Superior temporal gyrus (tissue), 1 donor: ENCODE data around the gene SUV39H1.

Experiments
- DNase-seq: peaks from one replicate; pipeline ENCODE4 v3.0.0-alpha.2; 2016; ENCODE audit errors: extremely low spot score

The SUV39H1 gene

DNA sequence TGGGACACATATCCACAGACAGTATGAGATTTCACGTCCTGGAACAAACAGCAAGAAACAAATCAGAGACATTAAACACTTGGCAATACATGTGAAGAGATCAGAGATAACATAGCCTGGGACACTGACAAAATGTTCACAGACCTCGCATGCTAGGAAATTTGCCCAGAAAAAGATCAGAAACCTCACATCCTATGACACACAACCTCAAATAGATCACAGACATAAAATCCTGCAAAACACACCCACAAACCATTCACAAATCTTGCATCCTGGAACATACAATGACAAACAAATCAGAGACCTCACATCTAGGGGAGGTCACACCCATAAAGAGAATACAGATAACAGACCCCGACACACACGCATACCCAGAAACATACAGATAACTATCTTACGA is 18.0 kb downstream of the SUV39H1 start:
- no peak for DNase-seq

DNA sequence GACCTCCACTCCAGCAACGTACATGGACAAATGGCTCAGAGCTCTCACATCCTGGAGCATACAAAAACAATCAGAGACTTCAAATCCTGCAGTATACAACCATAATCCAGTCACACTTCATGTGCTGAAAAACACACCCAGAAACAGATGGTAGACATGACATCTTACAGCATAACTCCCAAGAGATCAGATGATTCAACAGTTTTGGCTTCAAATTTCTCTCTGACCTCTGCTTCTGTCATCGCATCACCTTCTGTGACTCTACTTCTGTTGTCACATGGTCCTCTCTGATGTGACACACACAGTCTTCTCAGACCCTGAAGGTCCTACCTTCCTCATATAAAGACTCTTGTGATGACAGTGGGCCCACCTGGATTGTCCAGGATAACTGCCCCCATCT is 18.5 kb downstream of the SUV39H1 start:
- no peak for DNase-seq

DNA sequence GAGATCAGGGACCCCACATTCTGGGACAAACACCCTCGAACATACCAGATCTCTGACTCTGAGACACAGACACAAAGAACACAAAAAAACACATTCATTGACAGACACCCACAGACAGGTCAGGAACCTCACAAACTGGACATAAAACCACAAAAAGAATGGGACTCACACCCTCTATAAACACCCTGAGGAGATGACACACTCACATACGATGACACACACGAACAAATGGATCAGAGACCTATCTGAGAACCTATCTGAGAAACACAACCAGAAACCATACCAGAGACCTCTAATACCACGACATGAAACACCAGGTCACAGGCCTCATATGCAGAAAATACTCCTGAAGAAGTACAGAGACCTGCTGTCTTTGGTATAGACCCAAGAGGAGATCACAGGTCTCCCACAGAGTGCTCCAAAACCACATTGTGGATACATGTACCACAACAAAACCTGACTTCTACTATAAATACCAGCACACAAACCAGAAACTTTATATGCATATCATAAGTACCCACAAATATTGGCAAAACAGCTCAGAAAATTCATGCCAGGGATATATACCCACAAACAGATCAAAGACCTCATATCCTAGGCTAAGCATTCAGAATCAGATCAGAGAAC is 19.5 kb downstream of the SUV39H1 start:
- DNase-seq, result no peak

DNA sequence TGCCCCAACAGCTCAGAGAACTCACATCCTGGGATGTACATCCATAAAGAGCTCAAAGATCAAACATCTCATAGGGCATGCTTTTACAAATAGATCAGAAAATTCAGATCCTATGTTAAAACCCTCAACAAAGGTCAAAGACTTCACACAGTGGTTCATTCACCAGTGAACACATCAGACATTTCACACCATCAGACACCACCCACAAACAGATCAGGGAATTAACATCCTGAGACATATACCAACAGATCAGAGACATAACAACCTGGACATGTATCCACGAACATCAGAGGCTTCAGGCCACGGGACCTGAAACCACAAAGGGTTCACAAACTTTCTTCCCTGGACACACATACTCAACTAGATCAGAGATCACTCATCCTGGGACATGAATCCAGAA is 23.4 kb downstream of the SUV39H1 start:
- DNase-seq, result no peak

DNA sequence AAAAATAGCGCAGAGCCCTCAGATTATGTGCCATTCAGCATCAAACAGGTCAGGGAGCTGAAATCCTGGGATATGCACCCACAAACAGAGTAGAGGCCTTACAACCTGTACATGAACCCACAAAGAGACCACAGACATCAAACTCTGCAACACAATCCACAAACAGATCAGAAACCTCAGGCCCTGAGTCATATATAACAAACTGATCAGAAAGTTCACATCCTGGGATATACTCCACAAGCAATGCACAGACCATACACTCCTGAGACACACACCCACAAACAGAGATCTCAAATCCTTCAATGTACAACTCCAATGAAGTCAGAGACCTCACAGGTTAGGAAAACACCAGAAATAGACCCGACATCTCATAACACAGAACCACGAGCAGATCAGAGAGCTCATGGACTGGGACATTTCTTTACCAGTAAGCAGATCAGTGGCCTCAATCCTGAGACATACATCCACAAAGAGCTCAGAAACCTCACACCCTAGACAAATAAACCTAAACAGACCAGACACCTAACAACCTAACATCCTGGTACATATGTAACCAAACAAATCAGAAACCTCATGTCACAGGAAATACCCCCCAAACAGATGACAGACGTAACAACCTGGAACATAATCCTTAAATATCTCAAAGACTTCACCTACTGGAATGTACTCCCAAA is 24.2 kb downstream of the SUV39H1 start:
- DNase-seq, result no peak

DNA sequence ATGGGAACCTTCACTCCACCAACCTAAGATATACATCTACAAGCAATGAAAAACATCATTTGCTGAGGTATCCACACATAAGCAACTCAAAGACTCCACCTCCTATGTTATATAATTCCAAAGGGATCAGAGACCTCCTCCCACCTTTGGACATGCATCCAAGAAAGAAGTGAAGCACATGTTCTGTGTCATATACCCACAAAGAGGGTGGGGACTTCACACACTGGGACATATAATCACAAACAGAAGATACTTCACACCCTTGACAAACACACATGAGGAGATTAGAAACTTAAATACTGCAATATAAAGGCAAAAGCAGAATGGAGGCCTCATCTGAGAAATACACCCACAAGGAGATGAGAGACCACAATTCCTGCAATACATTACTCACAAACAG is 25.4 kb downstream of the SUV39H1 start:
- DNase-seq, result no peak

DNA sequence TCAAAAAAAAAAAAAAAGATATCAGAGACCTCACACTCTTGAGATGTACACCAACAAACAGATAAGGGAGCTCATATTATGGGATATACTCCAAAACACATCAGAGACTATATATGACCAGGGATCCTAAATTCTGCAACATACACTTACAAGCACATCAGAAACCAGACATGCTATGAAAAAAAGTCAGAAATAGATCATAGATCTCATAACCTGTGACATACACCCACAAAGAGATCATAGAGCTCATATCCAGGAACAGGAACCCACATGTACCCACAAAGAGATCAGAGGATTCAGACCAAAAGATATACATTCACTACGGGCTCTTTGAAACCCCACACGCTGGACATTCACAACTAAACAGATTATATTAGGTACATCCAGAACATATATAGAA is 30.1 kb downstream of the SUV39H1 start:
- no peak for DNase-seq

DNA sequence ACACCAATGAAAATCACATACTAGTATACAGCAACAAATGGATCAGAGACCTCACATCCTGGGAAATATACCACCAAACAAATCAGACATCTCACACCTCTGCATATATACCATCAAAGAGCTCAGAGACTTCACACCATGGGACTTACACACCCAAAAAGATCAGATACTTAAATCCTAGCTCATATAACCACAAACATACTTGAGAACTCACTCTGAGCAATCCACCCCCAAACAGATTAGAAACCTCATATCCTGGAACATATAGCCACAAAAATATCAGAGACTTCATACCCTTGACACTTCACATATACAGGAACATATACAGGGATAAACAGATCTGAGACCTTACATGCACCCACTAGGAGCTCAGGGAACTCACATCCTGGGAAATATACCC is 32.1 kb downstream of the SUV39H1 start:
- DNase-seq, result no peak

DNA sequence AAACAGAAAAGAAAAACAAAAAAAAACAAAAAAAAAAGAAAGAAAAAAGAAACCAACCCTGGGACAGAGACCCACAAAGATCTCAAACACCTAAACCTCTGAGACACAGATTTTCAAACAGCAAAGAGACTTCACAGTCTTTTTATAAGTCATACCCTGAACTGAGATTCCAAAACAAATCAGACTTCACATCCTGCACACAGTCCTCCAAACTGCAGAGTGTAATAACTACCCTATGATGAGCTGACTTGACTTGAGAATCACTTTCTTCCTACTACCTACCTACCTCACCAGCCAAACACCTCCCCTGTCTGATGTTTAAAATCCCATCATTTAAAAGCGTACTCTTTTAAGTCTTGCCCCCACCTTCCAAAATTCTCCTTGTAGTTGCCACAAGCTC is 39.8 kb downstream of the SUV39H1 start:
- DNase-seq, result peak; percentile 8

DNA sequence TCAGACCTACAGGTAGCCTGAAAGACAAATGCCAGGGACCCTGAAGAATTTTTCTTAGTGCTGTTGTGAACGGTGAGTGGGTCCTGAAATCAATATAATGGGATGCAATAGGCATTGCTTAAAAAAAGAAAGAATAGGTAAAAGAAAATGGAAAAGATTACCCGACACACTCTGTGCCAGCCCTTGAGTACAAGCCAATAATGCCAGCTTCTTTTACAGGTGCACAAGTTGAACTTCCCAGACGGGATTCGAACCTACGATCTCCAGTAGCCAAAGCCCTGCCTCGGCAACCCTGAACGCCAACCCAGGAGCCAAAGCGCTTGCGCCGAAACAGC is 40.3 kb downstream of the SUV39H1 start:
- no peak for DNase-seq

DNA sequence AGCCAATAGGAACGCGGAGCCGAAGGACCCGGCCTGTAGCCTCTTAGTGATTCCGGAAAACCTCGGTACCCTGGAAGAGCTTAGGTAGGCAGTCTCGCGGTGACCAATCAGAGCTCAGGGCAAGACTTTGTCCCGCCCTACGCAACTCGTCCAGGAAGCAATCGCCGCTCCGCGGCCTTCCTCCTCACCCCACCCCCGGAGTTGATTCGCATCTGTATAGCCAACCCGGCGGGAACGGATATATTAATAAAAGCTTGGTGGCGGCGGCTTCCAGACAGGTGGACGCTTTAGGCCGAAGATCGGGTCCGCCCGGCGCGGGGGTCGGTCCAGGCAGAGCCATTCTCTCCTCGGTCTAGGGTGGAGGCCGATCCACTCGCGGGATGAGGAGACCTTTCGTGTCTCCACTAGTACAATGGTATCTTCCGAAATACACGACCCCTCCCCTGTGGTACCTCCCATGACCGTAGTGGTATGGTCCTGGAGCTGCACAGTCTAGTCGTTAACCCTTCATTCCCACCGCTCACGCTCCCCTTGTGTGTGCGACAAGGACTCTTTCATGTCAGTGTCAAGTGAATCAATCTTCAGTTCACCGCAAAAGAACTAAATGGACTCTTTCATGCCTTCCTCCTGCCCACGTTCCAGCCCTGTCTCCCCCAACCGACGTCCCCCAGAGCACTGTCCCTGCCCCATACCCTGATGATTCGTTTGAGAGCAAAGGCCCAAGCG is 40.8 kb downstream of the SUV39H1 start:
- DNase-seq, result peak; percentile 96

DNA sequence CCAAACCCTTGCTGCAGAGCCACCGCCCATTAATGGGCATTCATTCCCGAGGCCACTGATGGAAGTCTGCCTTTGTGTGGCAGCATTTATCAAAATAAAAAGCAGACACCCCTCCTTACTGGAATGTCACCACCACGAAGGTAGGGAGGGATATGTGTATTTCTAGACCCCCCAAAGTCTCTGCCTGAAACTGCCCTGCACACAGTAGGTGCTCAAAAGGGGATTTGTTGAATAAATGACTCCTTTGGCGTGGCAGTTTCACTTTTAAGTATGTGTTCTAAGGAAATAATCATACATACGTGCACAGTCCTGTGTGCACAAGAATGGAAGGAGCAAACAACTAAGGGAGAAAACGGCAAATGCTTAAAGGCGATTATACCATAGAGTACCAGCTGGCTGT is 41.4 kb downstream of the SUV39H1 start:
- DNase-seq, result peak; percentile 14

DNA sequence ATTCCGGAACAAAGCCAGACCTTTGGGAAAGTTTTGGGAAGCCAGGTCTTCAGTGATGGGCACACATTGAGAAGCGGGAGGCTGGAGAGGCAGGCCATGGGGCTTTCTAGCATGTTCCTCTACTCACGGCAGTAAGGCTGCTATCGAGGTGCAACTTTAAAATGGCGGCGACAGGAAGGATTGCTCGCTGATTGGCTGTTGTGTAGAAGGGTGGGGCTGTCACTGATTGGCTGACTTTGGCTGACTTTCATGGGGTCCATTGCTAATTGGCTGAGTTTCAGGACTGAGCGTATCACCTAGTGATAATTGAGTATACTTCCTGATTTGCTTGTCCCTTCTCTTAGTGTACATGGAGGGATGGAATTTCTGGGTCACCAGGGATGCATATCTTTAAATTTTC is 45.3 kb downstream of the SUV39H1 start:
- DNase-seq, result no peak

DNA sequence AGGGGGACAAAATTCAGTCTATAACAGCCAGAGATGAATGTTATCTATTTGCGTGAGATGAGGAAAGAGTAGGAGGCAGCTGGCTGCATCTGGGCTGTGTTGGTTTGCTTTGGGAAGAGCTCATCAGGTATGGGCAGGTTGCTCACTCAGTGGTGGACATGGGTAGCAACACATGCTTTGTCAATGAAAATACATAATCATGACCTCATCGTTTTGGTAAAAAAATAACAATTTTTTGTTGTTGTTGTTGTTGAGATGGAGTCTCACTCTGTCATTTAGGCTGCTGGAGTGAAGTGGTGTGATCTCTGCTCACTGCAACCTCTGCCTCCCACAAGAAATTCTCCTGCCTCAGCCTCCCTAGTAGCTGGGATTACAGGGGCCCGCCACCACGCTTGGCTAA is 48.7 kb downstream of the SUV39H1 start:
- DNase-seq, result no peak

DNA sequence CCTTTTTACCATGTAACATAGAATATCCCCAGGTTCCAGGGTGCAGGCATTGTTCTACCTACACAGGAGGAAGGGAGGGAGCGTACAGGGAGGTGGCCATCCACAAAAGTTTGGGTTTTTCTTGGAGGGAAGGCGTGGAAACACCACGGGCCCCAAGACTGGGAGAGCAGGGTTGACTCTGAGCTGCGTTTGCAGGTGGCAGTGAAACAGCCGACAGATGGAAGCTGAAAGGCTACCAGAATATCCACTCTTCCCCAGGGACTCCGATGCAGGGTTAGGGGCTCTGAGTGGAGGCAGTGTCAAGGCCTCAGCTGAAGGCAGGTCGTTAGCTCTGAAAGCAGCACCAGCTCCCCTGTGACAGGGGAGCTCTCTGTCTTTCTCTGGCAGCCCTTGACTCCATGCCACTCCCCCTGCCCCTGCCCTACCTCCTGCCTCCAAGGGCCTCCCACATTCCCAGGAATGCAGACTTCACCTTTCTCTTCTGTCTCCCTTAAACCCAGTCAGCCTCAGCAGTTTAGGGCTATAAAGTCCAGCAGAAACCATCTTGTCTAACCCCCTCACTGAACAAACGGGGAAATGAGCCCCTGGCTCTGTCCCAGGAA is 51.0 kb downstream of the SUV39H1 start:
- DNase-seq, result no peak

DNA sequence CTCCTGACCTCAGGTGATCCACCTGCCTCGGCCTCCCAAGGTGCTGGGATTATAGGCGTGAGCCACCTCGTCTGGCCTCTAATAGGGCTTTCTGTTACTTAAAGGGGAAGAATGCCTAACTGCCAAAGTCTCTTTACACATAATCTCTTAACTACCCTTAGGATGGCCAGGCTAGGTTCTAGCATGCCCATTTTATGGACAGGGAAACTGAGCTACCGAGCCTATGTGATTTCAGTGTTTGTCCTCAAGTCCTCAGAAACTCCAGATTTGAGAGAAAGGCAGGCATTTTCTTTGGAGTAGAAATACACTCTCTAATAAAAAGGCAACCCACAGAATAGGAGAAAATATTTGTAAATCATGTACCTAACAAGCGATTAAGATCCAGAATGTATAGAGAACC is 52.6 kb downstream of the SUV39H1 start:
- no peak for DNase-seq

DNA sequence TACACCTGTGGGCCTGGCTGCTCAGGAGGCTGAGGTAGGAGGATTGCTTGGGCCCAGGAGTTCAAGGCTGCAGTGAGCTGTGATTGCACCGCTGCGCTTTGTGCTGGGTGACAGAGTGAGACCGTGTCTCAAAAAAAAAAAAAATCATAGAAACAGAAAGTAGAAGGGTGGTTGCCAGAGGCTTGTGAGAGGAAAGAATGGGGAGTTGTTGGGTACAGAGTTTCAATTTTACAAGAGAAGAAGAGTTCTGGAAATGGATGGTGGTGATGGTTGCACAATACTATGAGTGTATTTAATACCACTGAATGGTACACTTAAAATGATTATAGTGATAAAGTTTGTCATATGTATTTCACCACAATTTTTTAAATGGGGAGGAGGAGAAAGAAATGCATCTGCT is 54.8 kb downstream of the SUV39H1 start:
- no peak for DNase-seq

DNA sequence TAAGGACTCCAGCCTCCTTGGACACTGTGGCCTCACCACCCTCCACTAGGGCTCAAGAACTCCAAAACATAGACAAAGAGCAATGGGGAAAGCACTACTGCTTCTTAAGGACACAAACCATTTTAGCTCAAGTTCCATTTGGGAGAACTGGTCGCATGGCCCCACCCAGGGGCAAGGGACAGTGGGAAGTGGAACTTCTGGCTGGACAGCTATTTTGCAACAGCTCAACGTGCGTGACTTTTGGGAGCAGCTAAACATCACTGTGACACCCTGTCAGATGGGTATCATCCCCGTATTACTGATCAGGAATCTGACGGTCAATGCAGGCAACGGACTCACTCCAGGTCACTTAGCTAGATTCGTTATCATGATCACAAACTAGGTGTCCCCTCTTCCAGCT is 56.0 kb downstream of the SUV39H1 start:
- DNase-seq, result no peak

DNA sequence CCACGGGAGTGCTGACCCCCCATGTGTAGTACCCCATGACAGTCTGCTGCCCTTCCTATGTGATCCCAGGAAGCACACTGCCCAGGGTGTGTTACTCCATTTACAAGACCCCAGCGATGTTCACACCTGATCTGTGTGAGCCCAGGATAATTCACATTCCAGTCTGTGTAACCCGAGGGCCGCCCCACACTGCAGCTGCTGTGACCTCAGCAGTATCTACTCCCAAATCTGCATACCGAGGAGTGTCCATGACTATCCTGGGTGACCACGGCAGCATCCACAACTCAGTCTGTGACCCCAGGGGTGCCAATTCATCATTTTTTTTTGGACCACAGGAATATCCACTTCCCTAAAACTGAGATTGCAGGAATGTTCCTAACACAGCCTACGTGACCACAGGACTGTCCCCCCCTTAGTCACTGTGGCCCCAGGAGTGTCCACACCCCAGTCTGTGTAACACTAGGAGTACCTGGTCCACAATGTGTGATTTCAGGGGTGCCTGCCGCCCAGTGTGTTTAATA is 57.2 kb downstream of the SUV39H1 start:
- DNase-seq, result no peak

DNA sequence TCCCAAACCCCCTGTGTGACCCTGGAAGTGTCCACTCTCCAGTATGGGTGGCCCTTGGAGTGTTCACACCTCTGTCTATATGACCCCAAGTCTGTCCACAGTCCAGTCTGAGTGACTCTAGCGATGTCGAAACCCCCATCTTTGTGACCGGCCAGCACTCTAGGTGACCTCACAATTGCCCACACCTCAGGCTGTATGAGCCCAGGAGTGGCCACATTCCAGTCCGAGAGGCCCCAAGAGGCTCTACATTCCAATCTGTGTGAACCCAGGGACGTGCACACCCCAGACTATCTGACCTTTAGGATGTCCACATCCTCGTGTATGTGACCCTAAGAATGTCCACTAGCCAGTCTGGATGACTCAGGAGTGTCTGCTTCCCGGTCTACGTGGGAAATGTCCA is 57.7 kb downstream of the SUV39H1 start:
- no peak for DNase-seq
